Endothelial cell of umbilical vein (primary cell): Measurements from ENCODE around the gene AGAP3. TPM values are rescaled to one million over a fixed set of nuclear protein-coding genes. Genes with fewer than 3 reads are reported as not detected.

Source experiments
- BruUV-seq: library from RNA; stranded (reverse); fragments of 400-500 nt; replicated peaks from 2 replicates; lab custom pipeline; 2021; lab: Mats Ljungman, UMichigan
- CTCF ChIA-PET: fragments of 300-600, 350-600 bp; sonication (Branson Sonifier 250); formaldehyde crosslinking; loops from one replicate; lab custom pipeline; 2021; ENCODE audit warnings: antibody characterized with exemption, inconsistent platforms; lab: Charles Lee
- POLR2A ChIA-PET: fragments of 300-600, 350-600 bp; sonication (Branson Sonifier 250); formaldehyde crosslinking; loops from one replicate; lab custom pipeline; 2021; ENCODE audit warnings: antibody characterized with exemption, inconsistent platforms; lab: Charles Lee
- DNase-seq: peaks from one replicate; pipeline ENCODE4 v3.0.0-alpha.2; 2011; ENCODE audit warnings: low read depth, low spot score
- FAIRE-seq: peaks from 2 replicates; lab custom pipeline; 2011; peaks lifted over from hg19 to GRCh38; lab: Jason Lieb, UNC
- H2AFZ ChIP-seq: 2 replicates; pipeline ENCODE4 v1.6.0; 2012; ENCODE audit warnings: low read depth, low read length, control low read depth, inconsistent platforms
- H3K27ac ChIP-seq: 2 replicates; pipeline ENCODE4 v1.5.1; 2011; ENCODE audit warnings: low read depth, mild to moderate bottlenecking, control low read depth, low read length, moderate library complexity; ENCODE audit not compliant: insufficient read depth
- H3K27me3 ChIP-seq, 2 experiments: 2 replicates each; pipeline versions ENCODE4 v1.6.0 to v1.6.1; 2011; ENCODE audit warnings: low read length in 2 of 2, mixed read lengths in 1 of 2; ENCODE audit not compliant: control insufficient read depth in 2 of 2, insufficient read depth in 2 of 2
- H3K36me3 ChIP-seq, 2 experiments: 2 replicates in 1 of 2; 3 replicates in 1 of 2; pipeline ENCODE4 v1.5.1; 2011; ENCODE audit warnings: low read length in 2 of 2, mild to moderate bottlenecking in 1 of 2, moderate library complexity in 1 of 2; ENCODE audit not compliant: control insufficient read depth in 2 of 2, insufficient read depth in 2 of 2; ENCODE audit errors: extremely low read depth in 1 of 2
- H3K4me1 ChIP-seq: 3 replicates; pipeline ENCODE4 v1.5.1; 2011; ENCODE audit warnings: mild to moderate bottlenecking, low read length; ENCODE audit not compliant: control insufficient read depth, insufficient read depth; ENCODE audit errors: extremely low read depth
- H3K4me2 ChIP-seq: 2 replicates; pipeline ENCODE4 v1.6.1; 2011; ENCODE audit warnings: low read length, control low read depth, mixed read lengths; ENCODE audit not compliant: insufficient read depth
- H3K4me3 ChIP-seq, 3 experiments: fragments of 200-600 bp in 1 of 3; sonication (generic), shearing (Covaris generic) in 1 of 3; replicated peaks in 1 of 3; 2 replicates each; pipeline ENCODE4 v1.5.1; 2011 to 2016; ENCODE audit warnings: control low read depth in 3 of 3, low read length in 3 of 3, mild to moderate bottlenecking in 2 of 3, inconsistent platforms in 1 of 3, low read depth in 1 of 3, moderate library complexity in 1 of 3; ENCODE audit not compliant: insufficient read depth in 1 of 3
- H3K79me2 ChIP-seq: 2 replicates; pipeline ENCODE4 v1.6.0; 2012; ENCODE audit warnings: low read length, inconsistent platforms; ENCODE audit not compliant: control insufficient read depth, insufficient read depth
- H3K9ac ChIP-seq: replicated peaks from 2 replicates; pipeline ENCODE3; 2011; ENCODE audit warnings: low read length, control low read depth; ENCODE audit not compliant: insufficient read depth; ENCODE audit errors: extremely low read depth
- H3K9me1 ChIP-seq: replicated peaks from 3 replicates; pipeline ENCODE4 v1.6.0; 2011; ENCODE audit warnings: mild to moderate bottlenecking, low read length; ENCODE audit not compliant: control insufficient read depth, insufficient read depth; ENCODE audit errors: extremely low read depth
- H3K9me3 ChIP-seq: replicated peaks from 2 replicates; pipeline ENCODE4 v1.5.1; 2012; ENCODE audit warnings: low read length, inconsistent platforms; ENCODE audit not compliant: control insufficient read depth, insufficient read depth
- H4K20me1 ChIP-seq: replicated peaks from 2 replicates; pipeline ENCODE3; 2011; ENCODE audit warnings: mild to moderate bottlenecking, low read length; ENCODE audit not compliant: control insufficient read depth, insufficient read depth; ENCODE audit errors: extremely low read depth
- CTCF ChIP-seq, 2 donors: IDR thresholded peaks; 1 replicate in 1 of 2; 2 replicates in 1 of 2; pipeline ENCODE4 v1.5.1; 2011; ENCODE audit warnings: low read length in 2 of 2, mild to moderate bottlenecking in 2 of 2, moderate library complexity in 2 of 2, control low read depth in 1 of 2, inconsistent platforms in 1 of 2, low read depth in 1 of 2; ENCODE audit not compliant: insufficient read depth in 1 of 2; ENCODE audit errors: extremely low read depth in 1 of 2
- FOS ChIP-seq: IDR thresholded peaks from 2 replicates; pipeline ENCODE4 v1.6.1; 2011; ENCODE audit warnings: mild to moderate bottlenecking, low read length, moderate library complexity, borderline replicate concordance; ENCODE audit not compliant: insufficient read depth
- MAX ChIP-seq: IDR thresholded peaks from 2 replicates; pipeline ENCODE4 v1.6.1; 2011; ENCODE audit not compliant: insufficient read depth, insufficient read length
- MYC ChIP-seq: IDR thresholded peaks from one replicate; pipeline ENCODE4 v1.6.1; 2011; ENCODE audit warnings: mild to moderate bottlenecking, low read depth, low read length
- POLR2AphosphoS5 ChIP-seq: IDR thresholded peaks from 2 replicates; pipeline ENCODE4 v1.6.1; 2012; ENCODE audit warnings: low read depth, mild to moderate bottlenecking, control low read depth, low read length, moderate library complexity; ENCODE audit not compliant: insufficient read depth
- dilution Hi-C: fragments of 300-500 bp; cut with MboI; formaldehyde crosslinking; loops from one replicate; pipeline ENCODE4 v1.15.0; 2019; ENCODE audit warnings: low sequenced_read_pairs; ENCODE audit not compliant: extremely low pct_ligation_motif_present
- intact Hi-C: fragments of 100-400 bp; cut with micrococcal nuclease; formaldehyde crosslinking; loops from one replicate; pipeline ENCODE4 v1.10.0; 2022
- polyA plus RNA-seq, 4 experiments: library from polyadenylated mRNA; depleted of rRNA in 3 of 4; stranded (reverse) in 3 of 4; unstranded in 1 of 4; fragments of >200 nt; gene quantifications; 2 replicates each; pipeline versions ENCODE4 v1.2.1 to v1.2.3, GENCODE V29; 2011 to 2012; ENCODE audit warnings: missing spikeins in 1 of 4
- total RNA-seq: library from RNA; stranded (reverse); gene quantifications from 2 replicates; pipeline ENCODE4 v1.2.3, GENCODE V29; 2021

The AGAP3 gene
- total and polyA plus RNA-seq, 2 donors (not counting 3 experiments of a cell fraction or from before 2014, with no cell fraction given) = 171 to 174 TPM

- Histone ChIP-seq H3K79me2 (no peaks in the 10 kb centered on the region), H3K4me2 (no peak overlapping the region), H3K27ac (no peak overlapping the region), H3K4me1 (no peaks in the 10 kb centered on the region), H3K27me3 (no peaks in the 10 kb centered on the region), H3K9me1 (no peaks in the 10 kb centered on the region), H2AFZ (no peak overlapping the region), H3K36me3 (peaks cover 18 to 71% of the 10 kb centered on the region in 2 experiments), H3K9ac (no peak overlapping the region), H4K20me1 (no peaks in the 10 kb centered on the region), H3K4me3 (no peak overlapping the region), H3K9me3 (no peaks in the 10 kb centered on the region)
- DNase-seq = no peak
- intact Hi-C loops = no loop called here
- POLR2A ChIA-PET = no interaction called here
- dilution Hi-C loops = no loop called here
- no peak for FAIRE-seq
- BruUV-seq = TSS peak; percentile 14
- CTCF ChIA-PET = interaction anchor here (0.8 to 1.1 kb wide), 2 partner anchors 9 to 11 kb away, joined by 3 read pairs; partner anchors contain the start of gene FASTK
- TF ChIP-seq FOS (no peak), MYC (no peak), MAX (no peak), POLR2AphosphoS5 (no peak), CTCF (IDR thresholded peaks at IDR 0.05; ENCODE audit: extremely low read depth in 1 of 2, insufficient read depth in 1 of 2, low read depth in 1 of 2, low read length in 2 of 2) (no peak)
Measured at GRCh38 chr7:151071032-151071866, 15.0 kb upstream of the AGAP3 start.
